PC-9 (cell line): ENCODE data around the gene LCAT. TPM values are rescaled to one million over a fixed set of nuclear protein-coding genes. Genes with fewer than 3 reads are reported as not detected.

ENCODE experiments used
- BruUV-seq: library from RNA; stranded (reverse); fragments of 400-500 nt; replicated peaks from 2 replicates; lab custom pipeline; 2021; lab: Mats Ljungman, UMichigan
- CTCF ChIA-PET: fragments of 300-600 bp; sonication (Branson Sonifier 250); formaldehyde crosslinking; loops from one replicate; lab custom pipeline; 2022; ENCODE audit warnings: antibody characterized with exemption; lab: Charles Lee
- POLR2A ChIA-PET: fragments of 300-600 bp; sonication (Branson Sonifier 250); formaldehyde crosslinking; loops from one replicate; lab custom pipeline; 2022; ENCODE audit warnings: antibody characterized with exemption; ENCODE audit not compliant: unreplicated experiment; lab: Charles Lee
- DNase-seq, 2 experiments: peaks; one replicate each; pipeline versions ENCODE4 v3.0.0 to v3.0.0-alpha.2; 2015 to 2022; ENCODE audit warnings: mixed read lengths in 1 of 2
- H2AFZ ChIP-seq: fragments of 200-600 bp; sonication (generic); 2 replicates; pipeline ENCODE4 v1.8.1; 2017; ENCODE audit warnings: antibody characterized with exemption
- H3F3A ChIP-seq: fragments of 200-600 bp; sonication (generic); 2 replicates; pipeline ENCODE4 v1.8.1; 2017; ENCODE audit warnings: antibody characterized with exemption, mild to moderate bottlenecking, low read depth; ENCODE audit not compliant: insufficient read depth
- H3K27ac ChIP-seq: fragments of 200-600 bp; sonication (generic); 2 replicates; pipeline ENCODE4 v1.6.1; 2016; ENCODE audit warnings: mixed run types
- H3K27me3 ChIP-seq: fragments of 200-600 bp; sonication (generic); 2 replicates; pipeline ENCODE4 v1.6.1; 2016; ENCODE audit warnings: low read depth, mixed run types; ENCODE audit not compliant: insufficient read depth
- H3K36me3 ChIP-seq: fragments of 200-600 bp; sonication (generic); 2 replicates; pipeline ENCODE4 v1.6.1; 2016; ENCODE audit warnings: low read depth, mixed run types
- H3K4me1 ChIP-seq: fragments of 200-600 bp; sonication (generic); replicated peaks from 2 replicates; pipeline ENCODE4 v1.6.1; 2016; ENCODE audit warnings: mixed run types; ENCODE audit not compliant: insufficient read depth
- H3K4me2 ChIP-seq: fragments of 200-600 bp; sonication (generic); 2 replicates; pipeline ENCODE4 v1.6.1; 2017; ENCODE audit warnings: mixed run types
- H3K4me3 ChIP-seq: fragments of 200-600 bp; sonication (generic); 2 replicates; pipeline ENCODE4 v1.6.1; 2016; ENCODE audit warnings: mixed run types
- H3K79me2 ChIP-seq: fragments of 200-600 bp; sonication (generic); 2 replicates; pipeline ENCODE4 v1.6.1; 2017; ENCODE audit warnings: low read depth, mixed run types
- H3K9me2 ChIP-seq: fragments of 200-600 bp; sonication (generic); 2 replicates; pipeline ENCODE4 v1.8.1; 2017; ENCODE audit warnings: mild to moderate bottlenecking; ENCODE audit not compliant: insufficient read depth
- H3K9me3 ChIP-seq: fragments of 200-600 bp; sonication (generic); 2 replicates; pipeline ENCODE4 v1.8.1; 2016; ENCODE audit warnings: low read depth; ENCODE audit not compliant: insufficient read depth
- H4K20me1 ChIP-seq: fragments of 200-600 bp; sonication (generic); 2 replicates; pipeline ENCODE4 v1.8.1; 2017; ENCODE audit not compliant: insufficient read depth
- CTCF ChIP-seq: fragments of 200-600 bp; sonication (generic); conservative IDR thresholded peaks from 2 replicates; pipeline ENCODE4 v1.6.1; 2017; ENCODE audit warnings: mixed run types, antibody characterized with exemption, mild to moderate bottlenecking, moderate library complexity
- EZH2 ChIP-seq: fragments of 200-600 bp; sonication (generic); IDR thresholded peaks from 2 replicates; pipeline ENCODE4 v1.8.0; 2017; ENCODE audit warnings: antibody characterized with exemption, low read depth
- intact Hi-C: fragments of 100-400 bp; cut with micrococcal nuclease; formaldehyde crosslinking; loops from one replicate; pipeline ENCODE4 v1.10.0; 2022; ENCODE audit not compliant: unreplicated experiment
- total RNA-seq: library from RNA; stranded (reverse); gene quantifications from 2 replicates; pipeline ENCODE4 v1.2.3, GENCODE V29; 2021

Gene LCAT
- total RNA-seq, 1 experiment from 2014 or later, result 11.9 TPM

- no TSS peak for BruUV-seq
- Histone ChIP-seq H3K27ac (no peak overlapping the region), H3K36me3 (no peaks in the 10 kb centered on the region), H3K79me2 (0 out of 2 replicates have a peak, but pooled peaks cover 10% of the 10 kb centered on the region), H3K9me2 (no peaks in the 10 kb centered on the region), H3F3A (0 out of 2 replicates have a peak, but pooled peaks cover 4% of the 10 kb centered on the region), H3K4me2 (no peak overlapping the region), H3K9me3 (no peaks in the 10 kb centered on the region), H3K4me1 (peaks cover 12% of the 10 kb centered on the region; the same call in 1 of the 2 replicates), H4K20me1 (no peaks in the 10 kb centered on the region), H3K27me3 (no peaks in the 10 kb centered on the region), H3K4me3 (no peak overlapping the region), H2AFZ (no peak overlapping the region)
- CTCF ChIA-PET, result interaction anchor here (0.7 kb wide), 1 partner anchor 293 kb away, joined by 4 read pairs; the partner anchor contains the start of gene SLC7A6
- intact Hi-C loops, result no loop called here
- DNase-seq, result no peak
- POLR2A ChIA-PET, result no interaction called here
- TF ChIP-seq CTCF, result no peak
- no peak for TF ChIP-seq EZH2
Observed at GRCh38 chr16:67971111-67971510, 27.2 kb upstream of the LCAT start.

GRCh38 chr16:67969254-67970039 is 25.5 kb upstream of the LCAT start:
- H3K4me2 ChIP-seq, result peak overlapping the region; percentile 100
- H3K36me3 ChIP-seq, result no peaks in the 10 kb centered on the region
- H3K79me2 ChIP-seq, result 0 out of 2 replicates have a peak, but pooled peaks cover 10% of the 10 kb centered on the region
- BruUV-seq, result no TSS peak
- no peaks in the 10 kb centered on the region for H3K9me3 ChIP-seq
- intact Hi-C loops, result no loop called here
- H3K4me1 ChIP-seq, result peaks cover 12% of the 10 kb centered on the region; the same call in 1 of the 2 replicates
- no peak for TF ChIP-seq CTCF
- TF ChIP-seq EZH2, result no peak
- H3K27ac ChIP-seq, result no peak overlapping the region
- no peaks in the 10 kb centered on the region for H3K9me2 ChIP-seq
- ChIA-PET POLR2A (interaction anchor here (0.6 to 0.7 kb wide), 4 partner anchors 8 to 268 kb away, joined by 3 to 34 read pairs (median 6); no protein-coding TSS in a partner anchor), CTCF (interaction anchor here (0.7 kb wide), 1 partner anchor 455 kb away, joined by 5 read pairs; no protein-coding TSS in a partner anchor)
- H3K27me3 ChIP-seq, result no peaks in the 10 kb centered on the region
- H2AFZ ChIP-seq, result peak overlapping the region; percentile 89
- H3K4me3 ChIP-seq, result peak overlapping the region; percentile 90; the same call in 1 of the 2 replicates
- DNase-seq, result no peak
- no peaks in the 10 kb centered on the region for H4K20me1 ChIP-seq
- H3F3A ChIP-seq, result 0 out of 2 replicates have a peak, but pooled peaks cover under 1% of the 10 kb centered on the region

GRCh38 chr16:67968400-67969253 is 24.7 kb upstream of the LCAT start, which contains the start of gene SLC12A4:
TSS of gene SLC12A4 (minus strand) at chr16:67968637. CDS start at chr16:67968553, 84 bp downstream.
- Histone ChIP-seq H3K9me3 (no peaks in the 10 kb centered on the region), H3K36me3 (no peaks in the 10 kb centered on the region), H3F3A (no peaks in the 10 kb centered on the region), H3K4me1 (peaks cover 10% of the 10 kb centered on the region; the same call in 1 of the 2 replicates), H3K27me3 (no peaks in the 10 kb centered on the region), H3K27ac (no peak within 1 kb of the TSS), H3K4me2 (peak within 1 kb of the TSS; percentile 100), H2AFZ (peak within 1 kb of the TSS; percentile 89), H3K79me2 (0 out of 2 replicates have a peak, but pooled peaks cover 10% of the 10 kb centered on the region), H3K4me3 (peak within 1 kb of the TSS; percentile 90), H3K9me2 (no peaks in the 10 kb centered on the region), H4K20me1 (no peaks in the 10 kb centered on the region)
- TF ChIP-seq CTCF, result no peak
- TF ChIP-seq EZH2, result no peak
- BruUV-seq, result no TSS peak
- intact Hi-C loops, result no loop called here
- peak; percentile 50 to 87 for DNase-seq
- CTCF ChIA-PET, result interaction anchor here (0.7 kb wide), 1 partner anchor 454 kb away, joined by 5 read pairs; no protein-coding TSS in a partner anchor
- POLR2A ChIA-PET, result interaction anchor here (0.6 to 0.7 kb wide), 4 partner anchors 9 to 269 kb away, joined by 3 to 34 read pairs (median 4); no protein-coding TSS in a partner anchor
